Measurements from ENCODE around the gene ITGA8.

DNA sequence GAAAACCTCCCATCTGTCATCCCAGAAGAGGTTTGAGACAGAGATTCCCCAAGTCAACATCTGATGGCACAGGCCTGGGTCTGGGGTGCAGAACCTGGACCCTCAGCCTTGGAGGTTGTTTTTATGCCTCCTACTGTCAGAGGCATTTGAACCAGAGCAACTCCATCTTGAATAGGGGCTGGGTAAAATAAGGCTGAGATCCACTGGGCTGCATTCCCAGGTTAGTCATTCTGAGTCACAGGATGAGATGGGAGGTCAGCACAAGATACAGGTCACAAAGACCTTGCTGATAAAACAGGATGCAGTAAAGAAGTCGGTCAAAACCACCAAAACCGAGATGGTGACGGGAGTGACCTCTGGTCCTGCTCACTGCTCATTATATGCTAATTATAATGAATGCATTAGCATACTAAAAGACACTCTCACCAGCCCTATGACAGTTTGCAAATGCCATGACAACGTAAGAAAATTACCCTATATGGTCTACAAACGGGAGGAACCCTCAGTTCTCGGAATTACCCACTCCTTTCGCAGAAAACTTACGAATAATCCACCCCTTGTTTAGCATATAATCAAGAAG is 92.0 kb downstream of the ITGA8 start:
- TF ChIP-seq, protein P1, sequence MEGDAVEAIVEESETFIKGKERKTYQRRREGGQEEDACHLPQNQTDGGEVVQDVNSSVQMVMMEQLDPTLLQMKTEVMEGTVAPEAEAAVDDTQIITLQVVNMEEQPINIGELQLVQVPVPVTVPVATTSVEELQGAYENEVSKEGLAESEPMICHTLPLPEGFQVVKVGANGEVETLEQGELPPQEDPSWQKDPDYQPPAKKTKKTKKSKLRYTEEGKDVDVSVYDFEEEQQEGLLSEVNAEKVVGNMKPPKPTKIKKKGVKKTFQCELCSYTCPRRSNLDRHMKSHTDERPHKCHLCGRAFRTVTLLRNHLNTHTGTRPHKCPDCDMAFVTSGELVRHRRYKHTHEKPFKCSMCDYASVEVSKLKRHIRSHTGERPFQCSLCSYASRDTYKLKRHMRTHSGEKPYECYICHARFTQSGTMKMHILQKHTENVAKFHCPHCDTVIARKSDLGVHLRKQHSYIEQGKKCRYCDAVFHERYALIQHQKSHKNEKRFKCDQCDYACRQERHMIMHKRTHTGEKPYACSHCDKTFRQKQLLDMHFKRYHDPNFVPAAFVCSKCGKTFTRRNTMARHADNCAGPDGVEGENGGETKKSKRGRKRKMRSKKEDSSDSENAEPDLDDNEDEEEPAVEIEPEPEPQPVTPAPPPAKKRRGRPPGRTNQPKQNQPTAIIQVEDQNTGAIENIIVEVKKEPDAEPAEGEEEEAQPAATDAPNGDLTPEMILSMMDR (conservative IDR thresholded peaks at IDR 0.05; ENCODE audit: low read depth, low read length): no peak
- TF ChIP-seq EZH2 (IDR thresholded peaks at IDR 0.05; ENCODE audit: borderline replicate concordance, low read depth, low read length, poor library complexity, severe bottlenecking): no peak
